ENCODE data around the gene ZBTB12. TPM values are rescaled to one million over a fixed set of nuclear protein-coding genes. Genes with fewer than 3 reads are reported as not detected.
A peak's percentile ranks its signal among the peaks of the same experiment; 100 is the strongest.

ZBTB12 gene
- total and polyA plus RNA-seq, 2 of the 4 experiments (the other 2 are of a cell fraction), result 2.0 to 8.5 TPM

- no peaks in the 10 kb centered on the region for H3K9me3 ChIP-seq (ENCODE audit: control insufficient read depth, insufficient read depth, low read length)
- CTCF ChIA-PET, result no interaction called here
- intact Hi-C loops (cut with micrococcal nuclease) (no loop called here), dilution Hi-C loops (cut with HindIII; ENCODE audit: low sequenced_read_pairs, unreplicated experiment) (no loop called here), in situ Hi-C loops (cut with MboI; ENCODE audit: low sequenced_read_pairs) (no loop called here)
- H3K23ac ChIP-seq (ENCODE audit: low read depth, low read length), result no peak overlapping the region
- TF ChIP-seq POLR2A (IDR thresholded peaks at IDR 0.05; ENCODE audit: low read depth, low read length) (no peak), USF2 (IDR thresholded peaks at IDR 0.05; ENCODE audit: low read depth, low read length) (no peak), BHLHE40 (IDR thresholded peaks at IDR 0.05; ENCODE audit: low read depth, low read length) (no peak), RCOR1 (IDR thresholded peaks at IDR 0.05; ENCODE audit: insufficient replicate concordance, low read length) (no peak), CTCF (conservative IDR thresholded peaks at IDR 0.05; ENCODE audit: low read depth, low read length) (no peak), MAZ (IDR thresholded peaks at IDR 0.05; ENCODE audit: borderline replicate concordance, low read depth, low read length) (no peak), FOS (IDR thresholded peaks at IDR 0.05; ENCODE audit: low read depth, low read length) (no peak), CHD1 (IDR thresholded peaks at IDR 0.05; ENCODE audit: low read depth, low read length) (no peak), NFE2L2 (IDR thresholded peaks at IDR 0.05; ENCODE audit: low read depth, low read length) (no peak), ELK1 (IDR thresholded peaks at IDR 0.05; ENCODE audit: borderline replicate concordance, low read depth, low read length) (no peak), CEBPB (IDR thresholded peaks at IDR 0.05; ENCODE audit: low read depth, low read length) (no peak), SMC3 (IDR thresholded peaks at IDR 0.05; ENCODE audit: low read depth, low read length) (no peak), MAFK (IDR thresholded peaks at IDR 0.05; ENCODE audit: low read depth, low read length) (no peak), MXI1 (IDR thresholded peaks at IDR 0.05; ENCODE audit: borderline replicate concordance, low read depth, low read length) (no peak), RFX5 (IDR thresholded peaks at IDR 0.05; ENCODE audit: low read depth, low read length) (no peak)
- 80% methylated on average over 3 of the region's 6 CpGs; no CpG with 5 or more reads in 1 of the 2 experiments for WGBS, 2 experiments (ENCODE audit: extremely low coverage in 2 of 2, insufficient read length in 1 of 2)
- peaks cover 7% of the 10 kb centered on the region; the same call in 1 of the 2 replicates for H3K4me1 ChIP-seq (ENCODE audit: control insufficient read depth, insufficient read depth, low read length)
- H4K20me1 ChIP-seq (ENCODE audit: insufficient read depth, low read length), result no peaks in the 10 kb centered on the region
- H2AK5ac ChIP-seq (ENCODE audit: low read depth, low read length), result peak overlapping the region; percentile 13; the same call in 1 of the 2 replicates
- POLR2A ChIA-PET (ENCODE audit: unreplicated experiment), result no interaction called here
- H3K18ac ChIP-seq (ENCODE audit: low read depth, low read length), result no peak overlapping the region
- no peak overlapping the region; the same call in 1 of the 2 replicates for H2BK120ac ChIP-seq (ENCODE audit: low read depth, low read length)
- no peak overlapping the region for H3K56ac ChIP-seq (ENCODE audit: extremely low read depth, insufficient read depth, low read length)
- BruUV-seq (replicated peaks), result no TSS peak
- H3K36me3 ChIP-seq (ENCODE audit: control insufficient read depth, insufficient read depth, low read length), result no peaks in the 10 kb centered on the region
- H2AK9ac ChIP-seq (replicated peaks; ENCODE audit: low read depth, low read length, poor library complexity), result no peak overlapping the region
- H2BK20ac ChIP-seq (ENCODE audit: low read depth, low read length), result no peak overlapping the region; the same call in 1 of the 2 replicates
- H4K8ac ChIP-seq (ENCODE audit: low read depth in 2 of 2, low read length in 2 of 2), result no peak overlapping the region
- H3K4me2 ChIP-seq (ENCODE audit: low read depth, low read length), result no peak overlapping the region
- DNase-seq (no peak), ATAC-seq (ENCODE audit: low read depth) (no peak)
- no peak overlapping the region for H3K27ac ChIP-seq (ENCODE audit: insufficient read depth, low read length)
- no peak overlapping the region for H4K5ac ChIP-seq (ENCODE audit: low read depth, low read length)
- peaks cover 9% of the 10 kb centered on the region; the same call in 1 of the 2 replicates for H3K9me1 ChIP-seq (ENCODE audit: insufficient read depth, low read length)
- H3K4ac ChIP-seq (ENCODE audit: low read depth, low read length), result no peak overlapping the region
- no peak overlapping the region for H3K4me3 ChIP-seq (ENCODE audit: insufficient read depth, low read depth, low read length)
- no peak overlapping the region for H2AFZ ChIP-seq (replicated peaks; ENCODE audit: low read length, poor library complexity)
- H2BK5ac ChIP-seq (ENCODE audit: low read depth, low read length, poor library complexity, severe bottlenecking), result no peak overlapping the region
- H3K14ac ChIP-seq (replicated peaks; ENCODE audit: low read depth, low read length), result no peak overlapping the region
- no peaks in the 10 kb centered on the region for H3K27me3 ChIP-seq (ENCODE audit: control insufficient read depth, insufficient read depth, low read length)
- no peak overlapping the region for H2BK15ac ChIP-seq (ENCODE audit: low read depth, low read length)
- H3K79me1 ChIP-seq (ENCODE audit: low read depth in 1 of 2, low read length in 2 of 2), result no peaks in the 10 kb centered on the region
- no peak overlapping the region for H3K9ac ChIP-seq (ENCODE audit: low read depth, low read length)
- H4K91ac ChIP-seq (ENCODE audit: insufficient read depth, low read depth, low read length), result no peak overlapping the region
Observed at GRCh38 chr6:31915756-31916155, 13.9 kb upstream of the ZBTB12 start.

All from IMR-90 (cell line).